ENCODE measurements around the gene PTCHD1.
A peak's percentile ranks its signal among the peaks of the same experiment; 100 is the strongest.

The PTCHD1 gene

DNA sequence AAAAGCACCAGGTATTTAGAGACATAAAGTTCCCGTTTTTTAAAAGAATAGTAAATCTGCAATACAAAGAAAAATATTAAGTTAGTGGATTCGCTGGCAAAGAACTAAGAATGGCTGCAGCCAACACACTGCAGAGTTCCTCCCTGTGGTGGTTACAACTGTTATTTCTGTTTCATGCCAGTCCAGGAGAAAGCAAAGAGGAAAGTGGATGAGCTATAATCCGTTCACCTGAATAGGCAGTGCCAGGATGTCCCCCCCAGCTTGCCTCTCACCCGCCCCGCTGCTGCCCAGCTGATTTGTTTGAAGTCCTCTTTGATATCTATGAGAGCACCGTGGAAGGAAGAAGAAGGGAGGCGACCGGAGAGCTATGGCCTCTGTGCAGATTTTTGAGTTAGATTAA lies 63.9 kb downstream of the PTCHD1 start:
- DNase-seq: no peak

DNA sequence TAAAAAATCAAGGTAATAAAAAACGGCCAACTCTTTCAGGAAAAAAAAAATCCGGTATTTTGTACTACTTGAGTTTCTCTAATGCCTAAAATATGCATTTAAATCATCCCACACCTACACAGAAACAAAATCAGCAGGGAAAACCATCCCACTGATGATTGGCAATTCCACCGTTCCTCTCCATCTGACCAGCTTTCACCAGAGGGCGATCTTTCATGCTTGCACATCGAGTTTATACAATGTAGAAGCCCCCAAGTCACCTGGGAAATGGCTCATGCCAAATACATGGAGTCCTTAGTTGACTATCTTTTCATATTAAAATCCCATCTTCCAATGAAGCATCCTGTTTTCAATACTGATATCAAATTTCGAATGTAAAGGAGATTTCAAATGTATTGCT lies 69.2 kb downstream of the PTCHD1 start:
- no peak for DNase-seq

DNA sequence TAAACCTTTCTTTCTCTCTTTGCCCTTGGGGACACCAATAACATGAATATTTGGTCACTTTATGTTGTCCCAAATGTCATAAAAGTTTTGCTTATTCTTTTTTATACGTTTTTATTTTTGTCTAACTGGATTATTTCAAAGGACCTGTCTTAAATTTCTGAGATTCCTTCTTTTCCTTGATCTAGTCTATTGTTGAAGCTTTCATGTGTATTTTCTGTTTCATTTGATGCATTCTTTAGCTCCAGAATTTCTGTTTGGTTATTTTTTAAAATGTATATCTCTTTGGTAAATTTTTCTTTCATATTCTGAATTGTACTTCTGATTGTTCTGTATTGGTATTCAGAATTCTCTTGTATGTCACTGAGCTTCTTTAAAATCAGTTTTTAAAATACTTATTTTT lies 88.3 kb downstream of the PTCHD1 start:
- no peak for DNase-seq

DNA sequence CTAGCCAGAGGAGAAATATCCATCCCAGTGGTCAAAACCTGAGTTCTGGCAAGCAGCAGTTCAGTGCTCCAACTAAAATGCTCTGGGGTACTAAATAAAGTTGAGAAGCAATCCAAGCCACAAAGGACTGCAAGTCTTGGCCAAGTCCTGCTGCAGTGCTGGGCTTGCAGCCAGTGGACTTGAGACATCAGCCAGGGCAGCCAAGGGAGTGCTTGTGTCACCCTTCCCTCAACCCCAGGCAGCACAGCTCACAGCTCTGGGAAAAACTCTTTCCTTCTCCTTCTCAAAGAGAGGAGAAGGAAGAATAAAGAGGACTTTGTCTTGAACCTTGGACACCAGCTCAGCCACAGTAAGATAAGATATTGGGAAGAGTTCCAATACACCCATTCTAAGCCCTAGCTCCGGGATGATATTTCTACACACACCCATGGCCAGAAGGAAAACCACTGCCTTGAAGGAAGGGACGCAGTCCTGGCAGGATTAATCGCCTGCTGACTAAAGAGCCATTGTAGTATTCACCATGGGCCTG lies 99.8 kb downstream of the PTCHD1 start:
- DNase-seq: no peak

DNA sequence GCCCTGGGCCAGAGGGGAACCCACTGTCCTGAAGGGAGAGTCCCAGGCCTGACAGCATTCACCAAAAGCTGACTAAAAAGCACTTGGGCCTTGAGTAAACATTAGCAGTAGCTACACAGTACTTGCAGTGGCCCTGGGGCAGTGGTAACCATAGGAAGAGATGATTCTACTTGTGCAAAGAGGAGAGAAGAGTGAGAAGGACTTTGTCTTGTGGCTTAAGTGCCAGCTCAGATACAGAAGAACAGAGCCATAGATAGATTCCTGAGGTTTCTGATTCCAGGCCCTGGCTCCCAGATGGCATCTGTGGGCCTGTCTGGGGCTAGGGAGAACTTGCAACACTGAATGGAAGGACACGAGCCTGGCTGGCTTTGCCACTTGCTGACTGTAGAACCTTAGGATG lies 100.5 kb downstream of the PTCHD1 start:
- DNase-seq: no peak

DNA sequence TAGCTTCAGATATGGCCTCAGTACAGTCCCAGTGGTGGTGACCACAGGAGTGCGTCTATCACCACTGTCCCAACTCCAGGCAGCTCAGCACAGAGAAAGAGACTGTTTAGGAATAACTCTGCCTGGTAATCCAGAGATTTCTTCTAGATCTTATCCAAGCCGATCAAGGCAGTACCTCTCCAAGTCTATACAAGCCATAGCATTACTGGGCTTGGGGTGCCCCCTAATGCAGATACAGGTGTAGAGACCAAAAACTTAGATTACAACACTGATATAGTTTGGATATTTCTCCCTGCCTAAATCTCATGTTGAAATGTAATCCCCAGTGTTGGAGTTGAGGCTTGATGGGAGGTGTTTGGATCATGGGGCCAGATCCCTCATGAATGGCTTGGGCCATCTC lies 100.9 kb downstream of the PTCHD1 start:
- peak; percentile 2 for DNase-seq

DNA sequence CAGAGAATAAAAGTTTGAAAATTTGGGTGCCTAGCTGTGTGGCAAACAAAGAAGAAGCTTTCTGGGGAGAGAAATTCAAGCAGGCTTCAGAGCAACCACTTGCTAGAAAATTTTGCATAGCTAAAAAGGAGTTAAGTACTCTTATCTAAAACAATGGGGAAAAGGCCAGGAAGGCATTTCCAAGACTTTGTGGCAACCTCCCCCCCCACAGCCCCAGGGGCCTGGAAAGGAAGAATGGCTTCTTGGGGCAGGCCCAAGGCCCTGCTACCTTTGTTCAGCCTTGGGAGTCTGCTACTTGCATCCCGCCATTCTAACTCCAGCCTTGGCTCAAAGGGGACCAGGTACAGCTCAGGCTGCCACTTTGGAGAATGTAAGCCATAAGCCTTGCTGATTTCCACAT lies 102.2 kb downstream of the PTCHD1 start:
- DNase-seq: no peak

DNA sequence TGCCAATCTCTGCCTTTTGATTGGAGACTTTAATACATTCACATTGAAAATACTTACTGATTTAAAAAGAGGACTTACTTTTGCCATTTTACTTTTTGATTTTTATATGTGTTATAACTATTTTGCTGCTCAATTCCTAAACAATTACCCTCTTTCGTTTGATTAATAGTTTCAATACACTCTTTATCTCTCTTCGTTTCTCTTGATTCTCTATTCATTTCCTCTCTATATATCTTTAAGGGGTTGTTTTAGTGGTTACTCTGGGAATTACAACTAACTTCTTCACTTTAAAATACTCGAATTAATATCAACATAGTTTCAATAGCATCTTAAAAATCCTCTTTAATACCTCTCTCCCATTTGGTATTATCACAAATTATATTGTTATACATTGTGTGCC lies 116.6 kb downstream of the PTCHD1 start:
- no peak for DNase-seq

Measured in right kidney (tissue), 1 donor.